Hindlimb muscle (tissue), 1 donor: ENCODE measurements around the gene SURF1. TPM values are rescaled to one million over a fixed set of nuclear protein-coding genes. Genes with fewer than 3 reads are reported as not detected.
A peak's percentile ranks its signal among the peaks of the same experiment; 100 is the strongest.
"Not testable (repeated sequence)": the region's sequence is repeated elsewhere in the genome, so short reads cannot be mapped to it uniquely, and the experiment has no call there.

Experiments used
- DNase-seq: peaks from one replicate; pipeline ENCODE4 v3.0.0-alpha.2; 2013
- polyA plus RNA-seq: library from polyadenylated mRNA; unstranded; fragments of 120-200 nt; gene quantifications from one replicate; pipeline ENCODE4 v1.2.1, GENCODE V29; 2013; ENCODE audit not compliant: insufficient read length

Gene SURF1
- polyA plus RNA-seq, 1 donor, result 35.5 TPM

DNA sequence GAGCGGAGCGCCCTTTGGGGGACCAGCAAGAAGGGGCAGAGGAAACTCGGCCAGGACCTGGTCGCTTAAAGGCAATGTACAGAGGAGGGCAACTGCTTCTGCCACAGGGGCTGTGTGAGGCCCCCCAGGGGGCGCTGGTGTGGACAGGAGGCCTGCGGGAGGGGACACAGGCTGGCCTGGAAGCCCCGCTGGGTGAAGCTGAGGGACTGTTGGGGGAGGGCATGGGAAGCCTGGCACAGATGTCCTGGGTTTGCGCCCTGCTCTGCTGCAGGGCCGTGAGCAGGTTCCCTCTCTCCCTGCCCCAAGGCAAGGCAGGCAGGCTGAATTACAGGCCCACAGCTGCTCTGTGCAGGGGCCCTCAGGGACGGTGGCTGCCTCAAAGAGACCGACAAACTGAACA, 13.7 kb downstream of the SURF1 start:
- no peak for DNase-seq

DNA sequence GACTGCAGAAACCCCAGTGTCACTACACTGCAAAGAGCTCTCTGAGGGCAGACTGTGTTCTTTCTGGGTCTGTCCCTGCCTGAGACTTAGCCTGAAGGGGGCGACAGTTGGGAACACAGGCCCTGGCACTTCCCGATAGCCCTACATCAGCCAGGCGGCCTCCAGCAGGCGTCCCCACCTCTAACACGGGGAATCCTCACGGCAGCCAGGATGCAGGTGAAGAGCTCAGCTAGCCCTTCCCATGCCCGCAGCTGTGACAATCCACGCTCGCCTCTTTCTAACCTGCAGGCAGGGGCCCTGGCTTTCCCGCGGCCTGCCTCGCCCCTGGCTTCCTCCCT, 14.2 kb downstream of the SURF1 start:
- no peak for DNase-seq

DNA sequence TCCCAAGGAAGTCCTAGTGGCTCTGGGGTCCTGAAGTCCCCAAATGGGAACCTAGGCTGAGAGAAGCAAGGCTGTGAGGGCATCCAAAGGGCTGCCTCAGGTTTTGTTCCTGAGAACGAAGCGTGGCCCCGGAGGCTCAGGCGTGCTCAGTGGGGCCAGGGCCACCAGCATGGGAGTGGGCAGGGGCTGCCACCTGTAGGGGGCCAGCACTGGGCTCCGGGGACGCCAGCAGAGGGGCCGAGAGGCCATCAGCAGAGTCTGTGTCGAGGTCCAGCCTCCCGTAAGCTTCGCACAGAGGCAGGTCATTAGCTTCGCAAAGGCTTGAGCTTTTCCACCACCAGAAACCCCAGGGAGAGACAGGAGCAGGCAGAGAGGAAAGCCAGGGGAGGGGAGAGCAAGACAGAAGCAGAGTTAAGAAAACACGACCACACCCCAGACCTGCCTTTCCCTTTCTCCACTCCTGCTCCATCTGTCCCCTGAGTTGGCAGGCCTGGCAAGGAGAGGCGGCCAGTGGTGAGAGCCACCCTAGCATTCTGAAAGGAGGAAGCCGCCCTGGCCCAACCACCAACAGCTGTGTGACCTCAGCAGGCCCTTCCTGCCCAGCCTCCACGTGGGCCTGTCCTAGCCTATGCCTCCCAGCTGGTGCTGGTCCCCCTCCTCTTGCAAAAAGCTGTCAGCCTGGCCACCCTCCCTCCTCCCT, 14.8 kb downstream of the SURF1 start:
- DNase-seq, result no peak

DNA sequence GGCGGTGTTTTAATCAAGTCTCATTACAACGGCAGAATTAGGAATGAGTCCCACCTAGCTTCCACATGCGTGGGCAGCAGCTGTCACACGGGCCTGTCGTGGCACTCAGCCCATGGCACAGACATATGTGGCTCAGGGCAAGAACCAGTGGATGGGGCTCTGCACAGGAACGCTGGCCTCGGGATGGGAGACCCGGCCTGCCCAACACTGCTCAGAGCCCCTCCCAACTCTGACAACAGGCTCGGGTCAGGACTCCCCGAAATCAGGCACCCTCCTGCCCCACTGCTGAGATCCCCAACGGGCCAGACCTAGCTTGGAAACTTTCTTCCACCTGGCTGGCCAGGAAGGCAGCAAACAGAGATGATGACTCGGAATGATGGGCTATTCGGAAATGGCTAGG, 15.4 kb downstream of the SURF1 start:
- no peak for DNase-seq

DNA sequence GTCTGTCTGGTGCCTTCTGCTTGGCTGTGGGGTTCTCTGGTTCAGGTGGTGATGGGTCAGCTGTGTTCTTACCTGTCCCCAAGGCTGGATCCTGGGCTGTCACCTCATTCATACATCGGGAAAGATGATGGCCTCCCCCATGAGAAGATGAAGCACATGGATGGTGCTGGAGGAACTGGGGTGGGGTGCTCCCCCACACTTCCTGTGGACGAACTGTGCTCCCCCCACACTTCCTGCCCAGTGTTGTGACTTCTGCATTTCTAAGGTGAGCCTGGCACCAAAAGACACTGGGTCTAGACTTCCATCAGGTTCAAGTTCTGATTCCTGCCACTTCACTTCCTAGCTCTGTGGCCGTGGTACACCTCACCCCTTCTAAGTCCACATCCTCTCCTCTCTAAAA, 16.0 kb downstream of the SURF1 start:
- no peak for DNase-seq

DNA sequence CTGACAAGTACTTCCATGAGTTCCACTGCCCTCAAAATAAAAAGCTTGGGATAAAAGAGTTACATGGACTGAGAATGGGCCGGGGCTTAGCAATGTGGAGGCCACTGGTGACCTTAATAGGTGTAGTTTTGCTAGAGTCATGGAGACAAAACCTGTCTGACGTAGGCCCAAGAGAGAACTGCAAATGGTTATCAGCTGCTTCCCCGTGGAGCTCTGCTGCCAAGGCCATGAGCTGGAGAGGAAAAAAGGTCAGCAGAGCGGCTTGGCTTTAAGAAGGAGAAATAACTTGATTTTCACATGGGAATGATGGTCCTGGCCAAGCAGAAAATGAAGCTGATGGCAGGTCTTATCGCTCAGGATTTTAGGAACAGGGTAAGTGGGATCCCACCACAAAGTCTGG, 16.6 kb downstream of the SURF1 start:
- no peak for DNase-seq

DNA sequence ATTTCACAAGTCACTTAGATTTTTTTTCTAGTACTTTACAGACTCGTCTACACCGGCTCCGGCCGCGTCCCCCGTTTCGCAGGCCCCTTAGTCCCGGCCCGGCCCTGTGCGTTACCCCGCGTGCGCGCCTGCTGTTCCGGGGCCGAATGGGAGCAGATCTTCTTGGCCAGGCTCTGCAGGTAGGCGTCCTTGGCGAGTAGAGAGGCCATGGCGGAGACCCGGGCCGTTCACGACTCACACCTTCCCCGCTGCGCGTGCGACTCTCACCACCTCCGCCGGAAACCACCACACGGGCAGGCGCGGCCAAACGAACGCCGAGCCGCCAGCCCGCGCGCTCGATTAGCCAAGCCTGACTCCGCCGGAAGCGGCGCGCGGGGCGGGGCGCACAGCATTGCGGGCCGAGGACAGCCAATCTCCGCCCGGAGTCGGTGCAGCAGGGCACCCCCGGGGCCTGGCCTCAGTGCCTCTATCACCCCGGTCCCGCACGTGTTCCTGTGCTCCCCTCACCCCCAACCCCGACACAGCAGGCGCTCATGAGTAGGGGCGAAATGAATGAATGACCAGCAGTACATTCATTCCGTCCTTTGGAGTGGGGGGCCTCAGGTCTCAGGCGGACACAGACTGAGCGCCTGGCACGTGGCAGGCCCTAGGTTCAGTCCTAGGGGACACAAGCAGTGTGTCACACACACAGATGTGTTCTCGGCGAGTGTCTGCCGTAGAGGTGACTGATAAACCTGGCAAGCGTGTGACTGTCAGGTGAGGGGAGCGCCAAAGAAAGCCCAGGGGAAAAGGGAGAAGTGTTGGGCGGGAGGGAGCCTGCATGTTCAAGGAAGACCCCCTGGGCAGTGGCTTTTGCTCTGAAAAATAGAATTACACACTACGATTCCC, 20.1 kb downstream of the SURF1 start, which contains the start of gene SURF6:
TSS of gene SURF6 (minus strand) at position 265 of the 888 bp plus-strand sequence. CDS start at position 209, 56 bp downstream.
- DNase-seq, result peak; percentile 92

DNA sequence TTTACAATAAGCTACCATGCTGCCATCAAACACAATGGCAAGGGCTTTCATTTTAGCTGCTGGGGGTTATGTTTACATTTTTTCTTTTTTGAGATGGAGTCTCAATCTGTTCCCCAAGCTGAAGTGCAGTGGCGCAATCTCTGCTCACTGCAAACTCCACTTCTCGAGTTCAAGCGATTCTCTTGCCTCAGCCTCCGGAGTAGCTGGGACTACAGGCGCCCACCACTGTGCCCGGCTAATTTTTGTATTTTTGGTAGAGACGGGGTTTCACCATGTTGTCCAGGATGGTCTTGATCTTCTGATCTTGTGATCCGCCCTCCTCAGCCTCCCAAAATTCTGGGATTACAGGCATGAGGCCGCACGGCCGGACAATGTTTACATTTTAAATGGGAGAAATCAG, 21.4 kb downstream of the SURF1 start:
- DNase-seq, result not testable (repeated sequence)

DNA sequence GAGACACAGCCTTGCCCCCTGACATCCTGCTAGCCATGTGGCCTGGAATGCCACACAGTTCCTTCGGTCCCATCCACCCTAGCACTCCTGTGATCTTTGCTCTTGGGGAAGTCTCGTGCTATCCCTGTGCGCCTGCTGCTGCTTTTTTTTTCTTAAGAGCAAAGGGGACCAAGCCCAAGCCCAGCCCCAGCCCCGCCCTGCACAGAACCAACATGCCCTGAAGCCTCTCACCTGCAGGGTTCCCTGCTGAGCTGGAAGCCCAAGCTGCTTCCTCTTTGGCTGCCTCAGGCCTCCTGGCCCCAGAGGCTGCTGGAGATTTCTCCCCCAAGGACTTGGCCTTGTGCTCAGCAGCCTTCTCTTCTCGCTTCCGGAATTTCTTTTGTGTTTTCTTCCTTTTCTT, 22.1 kb downstream of the SURF1 start:
- DNase-seq, result no peak

DNA sequence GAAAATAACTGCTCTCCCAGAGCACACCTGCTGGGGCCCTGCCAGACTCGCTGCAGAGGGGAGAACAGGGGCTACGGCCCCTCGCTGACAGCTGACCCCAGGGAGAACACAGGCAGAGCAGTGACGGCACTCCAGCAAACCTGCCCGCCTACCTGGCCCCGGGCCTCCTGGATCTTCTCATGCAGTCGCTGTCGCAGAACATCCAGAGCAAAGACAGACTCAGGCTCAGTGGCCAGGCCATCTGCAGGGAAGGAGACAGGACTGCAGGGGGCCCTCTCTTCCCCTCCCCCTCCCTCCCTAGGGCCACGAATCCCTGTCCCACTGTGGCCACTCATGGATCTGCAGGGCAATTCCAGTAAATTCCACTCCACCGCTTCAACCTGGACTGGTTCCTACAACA, 22.7 kb downstream of the SURF1 start:
- DNase-seq, result no peak

DNA sequence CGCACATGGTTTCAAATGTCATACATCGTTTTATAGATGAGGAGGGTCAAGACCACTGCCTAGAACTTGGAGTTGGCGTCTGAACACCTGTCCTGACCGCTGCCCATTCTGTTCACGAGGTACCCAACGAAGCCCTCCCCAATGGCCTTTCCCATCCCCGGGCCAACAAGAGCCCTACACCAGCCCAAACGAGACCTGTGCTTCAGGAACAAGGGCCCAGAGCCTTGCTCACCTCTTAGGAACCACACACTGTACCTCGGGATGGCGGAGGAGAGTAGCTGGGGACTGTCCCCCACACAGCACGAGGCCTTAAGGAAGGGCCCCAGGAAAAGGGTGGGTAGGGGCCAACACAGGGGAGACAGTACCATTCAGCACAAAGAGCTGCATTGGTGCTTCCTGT, 23.3 kb downstream of the SURF1 start:
- DNase-seq, result no peak

DNA sequence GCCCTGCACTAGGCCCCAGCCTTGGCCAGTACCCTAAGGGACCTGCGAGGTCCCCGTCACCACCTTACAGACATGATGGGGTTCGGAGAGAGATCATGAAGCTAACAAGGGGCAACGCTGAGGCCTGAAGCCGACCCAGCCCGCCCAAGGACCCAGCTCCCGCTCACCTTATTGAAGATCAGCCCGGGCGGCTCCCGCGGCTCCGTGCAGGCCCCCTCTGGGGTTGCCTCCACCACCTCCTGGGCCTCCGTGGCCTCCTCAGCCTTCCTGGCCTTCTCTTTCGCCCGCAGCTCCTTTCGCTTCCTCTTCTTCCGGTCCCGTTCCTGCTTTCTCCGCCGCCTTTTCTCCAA, 23.9 kb downstream of the SURF1 start:
- no peak for DNase-seq

DNA sequence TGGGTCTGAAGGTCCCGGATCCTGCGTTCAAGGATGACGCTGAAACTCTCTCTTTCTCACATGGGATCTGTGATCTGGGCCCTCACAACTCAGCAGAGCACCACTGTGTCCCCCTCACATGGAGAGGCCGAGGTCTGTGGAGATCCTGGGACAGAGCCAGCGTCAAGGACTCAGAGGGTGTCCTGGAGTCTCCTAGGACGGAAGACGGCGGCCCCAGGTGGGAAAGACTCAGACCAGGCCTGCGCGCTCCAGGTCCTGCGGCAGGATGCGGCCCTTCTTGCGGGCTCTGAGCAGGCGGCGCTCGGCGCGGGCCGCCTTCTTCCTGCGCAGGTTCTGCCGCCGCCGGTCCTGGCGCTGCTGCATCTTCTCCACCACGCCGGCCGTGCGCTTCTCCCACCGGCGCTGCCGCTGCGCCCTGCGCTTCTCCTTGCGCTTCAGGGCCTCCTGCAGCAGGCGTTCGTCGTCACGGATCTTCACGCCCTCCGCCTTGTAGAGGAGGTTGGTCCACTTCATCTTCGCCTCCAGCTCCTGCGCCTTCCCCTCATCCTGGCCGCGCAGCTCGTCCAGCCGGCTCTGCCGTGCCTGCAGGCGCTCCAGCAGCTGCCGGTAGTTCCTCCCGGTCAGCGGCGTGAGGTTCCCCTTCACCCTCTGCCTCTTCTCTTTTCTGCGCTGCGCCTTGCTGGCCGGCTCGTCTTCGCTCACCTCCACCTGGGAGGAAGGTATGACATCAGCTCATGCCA, 24.5 kb downstream of the SURF1 start:
- no peak for DNase-seq

DNA sequence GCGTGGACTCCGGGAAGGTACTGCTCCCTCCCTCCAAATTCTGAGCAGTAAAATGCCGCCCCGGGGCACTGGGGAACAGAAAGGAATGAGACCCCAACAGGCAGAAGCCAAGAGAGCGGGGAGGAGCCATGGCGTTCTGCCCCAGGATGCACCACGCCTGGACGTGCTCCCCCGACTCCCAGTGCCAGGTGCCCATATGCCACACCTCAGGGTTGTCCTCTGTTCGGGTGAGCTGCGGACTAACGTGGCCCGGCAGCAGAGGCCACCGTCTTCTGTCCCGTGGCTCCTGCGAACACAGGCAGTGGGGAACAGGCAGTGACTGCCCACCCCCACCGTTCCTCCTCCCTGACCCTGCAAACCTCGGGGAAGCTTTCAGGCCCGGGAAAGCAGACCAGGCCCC, 25.1 kb downstream of the SURF1 start:
- no peak for DNase-seq

DNA sequence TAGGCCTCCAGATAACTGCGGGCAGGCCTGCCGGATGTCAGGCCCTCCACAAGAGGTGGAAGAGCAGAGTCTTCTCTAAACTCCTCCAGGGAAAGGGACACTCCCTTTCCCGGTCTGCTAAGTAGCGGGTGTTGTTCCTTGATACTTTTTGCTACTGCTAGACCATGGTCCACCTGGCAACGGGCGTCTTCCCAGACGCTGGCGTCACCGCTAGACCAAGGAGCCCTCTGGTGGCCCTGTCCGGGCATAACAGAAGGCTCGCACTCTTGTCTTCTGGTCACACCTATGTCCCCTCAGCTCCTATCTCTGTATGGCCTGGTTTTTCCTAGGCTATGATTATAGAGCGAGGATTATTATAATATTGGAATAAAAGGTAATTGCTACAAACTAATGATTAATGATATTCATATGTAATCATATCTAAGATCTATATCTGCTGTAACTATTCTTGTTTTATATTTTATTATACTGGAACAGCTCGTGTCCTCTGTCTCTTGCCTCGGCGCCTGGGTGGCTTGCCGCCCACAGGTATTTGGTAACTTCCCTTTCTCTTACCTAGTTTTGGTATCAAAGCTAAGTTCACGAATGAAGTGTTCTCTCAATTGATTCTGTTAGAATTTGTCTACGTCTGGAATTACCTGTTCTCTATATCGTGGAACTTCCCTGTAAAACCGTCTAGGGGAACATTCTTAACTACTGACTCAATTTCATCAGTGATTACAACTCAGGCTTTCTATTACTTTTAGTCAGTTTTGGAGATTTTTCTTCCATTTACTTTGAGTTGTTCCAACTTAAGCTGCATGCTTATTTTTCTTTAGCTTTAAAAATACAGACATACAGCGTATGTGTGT, 26.8 kb downstream of the SURF1 start:
- DNase-seq, result not testable (repeated sequence)

DNA sequence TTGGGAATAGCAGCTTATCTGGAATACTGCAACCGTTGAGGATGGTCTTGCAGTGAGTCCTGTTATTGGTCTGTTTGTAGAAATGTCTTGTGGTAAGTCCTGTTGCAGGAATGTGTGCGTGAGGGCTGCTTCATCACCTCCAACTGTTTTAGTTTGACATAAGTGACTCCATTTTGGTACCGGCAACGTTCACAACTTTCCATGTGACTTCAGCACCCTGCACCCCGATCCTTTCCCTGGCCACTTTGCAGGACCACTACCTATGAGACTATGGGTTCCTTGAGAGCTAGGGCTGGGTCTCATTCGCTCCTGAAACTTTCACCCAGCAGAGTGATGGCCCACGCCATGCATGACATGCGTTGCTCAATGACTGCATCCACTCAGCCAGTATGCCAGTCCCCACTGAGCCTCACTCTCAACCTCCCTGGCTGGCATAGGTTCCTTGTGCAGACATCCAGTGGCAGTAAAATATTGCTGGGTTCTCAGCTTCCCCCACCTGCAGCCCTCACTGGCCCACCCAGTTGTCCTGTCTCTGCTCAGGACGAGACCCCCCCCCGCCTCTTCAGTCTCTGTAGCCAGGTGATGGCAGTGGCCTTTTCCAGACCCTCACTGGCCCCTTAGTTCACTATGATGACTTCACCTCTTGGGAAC, 28.3 kb downstream of the SURF1 start:
- no peak for DNase-seq

DNA sequence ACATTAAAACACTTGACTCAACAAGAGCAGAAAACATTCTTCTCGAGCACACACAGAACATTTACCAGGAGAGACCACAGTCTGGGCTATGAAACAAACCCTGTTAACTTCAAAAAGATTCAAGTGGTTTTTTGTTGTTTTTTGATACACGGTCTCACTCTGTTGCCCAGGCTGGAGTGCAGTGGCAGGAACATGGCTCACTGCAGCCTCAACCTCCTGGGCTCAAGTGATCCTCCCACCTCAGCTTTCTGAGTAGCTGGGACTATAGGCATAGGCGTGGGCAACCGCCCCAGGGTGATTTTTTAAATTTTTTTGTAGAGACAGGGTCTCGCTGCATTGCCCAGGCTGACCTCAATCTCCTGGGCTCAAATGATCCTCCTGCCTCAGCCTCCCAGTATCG, 29.3 kb downstream of the SURF1 start:
- DNase-seq, result not testable (repeated sequence)

DNA sequence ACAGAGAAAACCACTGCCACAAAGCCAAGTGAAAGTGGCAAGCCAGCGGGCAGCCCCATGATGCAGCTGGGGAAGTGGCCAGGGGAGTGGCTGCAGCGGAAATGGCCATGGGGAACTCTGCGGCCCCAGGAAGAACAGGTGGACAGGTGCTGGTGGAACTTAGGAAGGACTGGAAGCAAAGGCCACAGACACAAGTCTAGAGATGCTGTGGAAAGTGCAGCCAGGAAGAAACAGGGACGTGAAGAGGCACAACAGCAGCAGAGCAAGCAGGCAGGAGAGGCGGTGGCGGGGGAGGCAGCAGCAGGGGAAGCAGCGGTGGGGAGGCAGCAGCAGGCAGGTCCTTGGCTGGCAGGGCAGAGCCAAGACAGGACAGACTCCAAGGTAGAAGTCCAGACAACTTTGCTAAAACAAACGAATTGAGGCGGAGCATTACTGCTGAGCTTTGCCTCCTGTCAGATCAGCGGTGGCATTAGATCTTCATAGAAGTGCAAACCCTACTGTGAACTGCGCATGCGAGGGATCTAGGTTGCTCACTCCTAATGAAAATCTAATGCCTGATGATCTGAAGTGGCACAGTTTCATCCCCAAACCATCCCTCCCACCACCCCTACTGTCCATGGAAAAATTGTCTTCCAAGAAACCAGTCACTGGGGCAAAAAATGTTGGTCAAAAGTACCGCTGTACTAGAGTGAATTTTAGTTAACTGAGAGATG, 32.1 kb downstream of the SURF1 start:
- DNase-seq, result no peak

DNA sequence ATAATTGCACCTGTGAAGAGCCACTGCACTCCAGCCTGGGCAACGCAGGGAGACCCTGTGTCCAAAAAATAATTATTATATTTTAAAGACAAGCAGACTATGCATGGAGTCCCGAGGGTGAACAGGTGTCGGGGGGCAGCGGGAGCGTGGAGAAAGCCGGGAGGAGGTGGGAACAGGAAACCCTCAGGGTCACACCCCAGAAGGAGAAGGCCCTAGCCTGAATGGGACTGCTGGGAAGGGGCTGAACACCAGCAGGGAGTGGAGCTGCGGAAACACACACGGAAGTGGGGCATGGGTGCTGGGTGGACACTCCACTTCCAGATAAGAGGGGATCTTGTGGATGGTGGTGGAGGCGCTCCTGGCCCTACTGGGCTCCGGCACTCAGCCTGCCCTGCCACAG, 33.1 kb downstream of the SURF1 start:
- DNase-seq, result no peak

DNA sequence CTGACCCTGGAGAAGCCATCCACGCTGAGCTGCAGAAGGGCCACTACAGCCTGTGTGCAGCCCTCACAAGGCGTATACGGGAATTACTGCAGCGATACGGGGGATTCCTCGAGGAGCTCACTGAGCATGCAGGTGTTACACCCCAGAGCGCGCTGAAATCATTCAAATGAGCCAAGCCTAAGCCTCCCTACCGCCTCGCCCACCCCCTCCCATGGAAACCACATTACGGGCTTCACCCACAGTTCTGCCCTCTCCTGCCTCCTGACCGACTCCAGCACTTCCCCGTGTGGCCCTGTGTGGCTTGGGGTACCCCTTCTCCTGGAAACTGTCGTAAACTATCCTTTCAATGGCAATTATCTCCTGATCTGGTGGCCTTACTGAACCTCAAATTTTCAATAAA, 33.6 kb downstream of the SURF1 start:
- no peak for DNase-seq

DNA sequence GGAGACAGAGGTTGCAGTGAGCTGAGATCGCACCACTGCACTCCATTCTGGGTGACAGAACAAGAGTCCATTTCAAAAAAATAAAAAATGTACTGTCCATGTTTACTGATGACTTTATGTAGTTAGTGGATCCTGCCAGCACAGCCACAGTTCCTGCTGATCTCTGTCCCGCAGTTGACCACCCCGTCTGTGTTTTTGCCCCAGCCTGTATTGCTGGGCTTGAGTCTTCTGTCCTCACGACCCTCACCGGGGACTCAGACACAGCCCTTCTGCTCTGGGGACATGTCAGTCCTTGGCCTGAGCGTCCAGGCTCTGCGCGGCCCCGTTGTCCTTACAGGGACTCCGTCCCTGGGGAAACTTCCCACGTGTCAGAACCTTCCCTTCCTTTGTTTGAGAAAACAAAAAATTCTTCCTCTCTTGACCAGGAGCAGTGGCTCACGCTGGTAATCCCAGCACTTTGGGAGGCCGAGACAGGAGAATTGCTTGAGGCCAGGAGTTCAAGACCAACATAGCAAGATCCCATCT, 34.8 kb downstream of the SURF1 start:
- DNase-seq, result no peak
